ENCODE results near the gene OTUD6A. TPM values are rescaled to one million over a fixed set of nuclear protein-coding genes. Genes with fewer than 3 reads are reported as not detected.

Gene OTUD6A
- total RNA-seq, 1 donor from 2014 or later = not detected

DNA sequence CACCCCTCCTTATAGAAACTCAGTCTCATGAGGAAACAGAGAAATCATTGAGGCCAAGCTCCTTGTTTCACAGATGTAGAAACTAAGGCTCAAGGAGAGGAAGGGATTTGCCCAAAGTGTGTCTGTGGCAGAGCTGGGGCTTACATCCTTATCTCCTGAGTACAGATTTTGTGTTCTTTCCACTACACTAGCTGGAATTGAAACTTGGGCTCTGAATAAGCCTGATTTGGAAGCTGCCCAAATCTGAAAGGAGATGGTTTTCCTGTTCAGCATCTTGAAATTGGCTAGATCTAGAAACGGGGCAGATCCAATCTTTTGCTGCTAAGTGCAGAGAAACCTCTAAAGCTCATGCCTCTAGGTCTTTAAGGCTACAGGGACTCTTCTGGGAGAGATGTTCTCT, 36.8 kb upstream of the OTUD6A start:
- H3K9me3 Mint-ChIP-seq = no peaks in the 10 kb centered on the region
- no peaks in the 10 kb centered on the region for H3K27me3 Mint-ChIP-seq
- TF ChIP-seq, protein P1, sequence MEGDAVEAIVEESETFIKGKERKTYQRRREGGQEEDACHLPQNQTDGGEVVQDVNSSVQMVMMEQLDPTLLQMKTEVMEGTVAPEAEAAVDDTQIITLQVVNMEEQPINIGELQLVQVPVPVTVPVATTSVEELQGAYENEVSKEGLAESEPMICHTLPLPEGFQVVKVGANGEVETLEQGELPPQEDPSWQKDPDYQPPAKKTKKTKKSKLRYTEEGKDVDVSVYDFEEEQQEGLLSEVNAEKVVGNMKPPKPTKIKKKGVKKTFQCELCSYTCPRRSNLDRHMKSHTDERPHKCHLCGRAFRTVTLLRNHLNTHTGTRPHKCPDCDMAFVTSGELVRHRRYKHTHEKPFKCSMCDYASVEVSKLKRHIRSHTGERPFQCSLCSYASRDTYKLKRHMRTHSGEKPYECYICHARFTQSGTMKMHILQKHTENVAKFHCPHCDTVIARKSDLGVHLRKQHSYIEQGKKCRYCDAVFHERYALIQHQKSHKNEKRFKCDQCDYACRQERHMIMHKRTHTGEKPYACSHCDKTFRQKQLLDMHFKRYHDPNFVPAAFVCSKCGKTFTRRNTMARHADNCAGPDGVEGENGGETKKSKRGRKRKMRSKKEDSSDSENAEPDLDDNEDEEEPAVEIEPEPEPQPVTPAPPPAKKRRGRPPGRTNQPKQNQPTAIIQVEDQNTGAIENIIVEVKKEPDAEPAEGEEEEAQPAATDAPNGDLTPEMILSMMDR (IDR thresholded peaks at IDR 0.05) = no peak
- no peaks in the 10 kb centered on the region for H3K36me3 Mint-ChIP-seq (ENCODE audit: low read depth)
- ChIA-PET POLR2A (no interaction called here), CTCF (no interaction called here)
- H3K4me1 Mint-ChIP-seq = no peaks in the 10 kb centered on the region
- no peak overlapping the region for H3K27ac Mint-ChIP-seq
- intact Hi-C loops (cut with micrococcal nuclease) = no loop called here
- H3K4me3 Mint-ChIP-seq = no peak overlapping the region
- no peak for ATAC-seq (ENCODE audit: low read depth)
- no peak for DNase-seq

DNA sequence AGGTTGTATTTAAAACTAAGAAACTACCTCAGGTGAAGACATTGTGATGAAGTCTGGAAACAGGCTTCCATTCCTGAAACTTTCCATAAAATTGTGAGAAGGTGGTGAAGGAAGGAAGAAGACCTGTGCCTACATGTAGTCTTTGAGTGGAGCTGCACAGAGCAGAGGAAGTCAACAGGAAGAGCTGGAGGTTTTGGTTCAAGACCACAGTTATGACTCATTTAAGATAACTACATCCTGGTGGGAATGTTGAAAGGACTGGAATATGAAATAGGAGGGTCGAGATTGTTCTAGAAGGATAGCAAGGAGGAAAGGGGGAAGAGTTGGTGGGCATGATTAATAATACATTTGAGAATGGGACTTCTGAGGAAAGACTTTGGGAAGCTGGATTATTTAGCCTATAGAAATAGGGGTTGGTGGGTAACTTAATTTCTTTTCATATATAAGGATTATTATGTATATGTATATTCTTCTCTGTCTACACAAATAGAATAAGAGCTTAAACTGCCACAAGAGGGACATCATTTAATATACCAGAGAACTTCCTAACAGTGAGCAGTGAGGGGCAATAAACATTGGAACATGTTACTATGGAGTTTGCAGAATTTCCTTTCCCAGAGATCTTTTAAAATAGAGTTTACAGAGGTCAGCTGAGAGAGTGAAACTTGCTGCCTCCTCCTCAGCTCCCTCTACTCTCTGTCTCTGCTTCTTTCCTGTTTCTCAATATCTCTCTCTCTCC, 36.0 kb upstream of the OTUD6A start:
- Mint-ChIP-seq H3K27ac (no peak overlapping the region), H3K36me3 (ENCODE audit: low read depth) (no peaks in the 10 kb centered on the region), H3K9me3 (no peaks in the 10 kb centered on the region), H3K27me3 (no peaks in the 10 kb centered on the region), H3K4me3 (no peak overlapping the region), H3K4me1 (no peaks in the 10 kb centered on the region)
- ATAC-seq (ENCODE audit: low read depth) (no peak), DNase-seq (no peak)
- CTCF ChIA-PET = no interaction called here
- TF ChIP-seq, protein P1 (IDR thresholded peaks at IDR 0.05) = no peak
- POLR2A ChIA-PET = no interaction called here
- intact Hi-C loops (cut with micrococcal nuclease) = no loop called here

DNA sequence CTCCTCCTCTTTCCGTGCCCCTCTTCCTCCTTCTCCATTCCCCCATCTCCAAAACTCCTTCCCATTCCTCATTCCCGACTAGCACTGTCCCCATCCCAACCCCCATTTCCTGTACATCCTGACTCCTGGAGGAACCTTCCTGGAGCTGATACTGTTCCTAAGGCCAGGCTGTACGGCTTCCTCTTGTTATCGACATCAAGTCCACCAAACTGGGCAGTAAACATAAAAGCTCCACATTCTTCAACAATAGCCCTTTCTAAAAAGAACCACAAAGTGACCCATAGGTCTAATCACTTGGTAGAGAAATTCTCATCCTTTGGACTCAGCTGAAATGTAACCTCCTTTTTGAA, 35.4 kb upstream of the OTUD6A start:
- H3K4me3 Mint-ChIP-seq = no peak overlapping the region
- ChIA-PET POLR2A (no interaction called here), CTCF (no interaction called here)
- TF ChIP-seq, protein P1 (IDR thresholded peaks at IDR 0.05) = no peak
- H3K27ac Mint-ChIP-seq = no peak overlapping the region
- ATAC-seq (ENCODE audit: low read depth) = no peak
- no peaks in the 10 kb centered on the region for H3K9me3 Mint-ChIP-seq
- intact Hi-C loops (cut with micrococcal nuclease) = no loop called here
- H3K4me1 Mint-ChIP-seq = no peaks in the 10 kb centered on the region
- H3K27me3 Mint-ChIP-seq = no peaks in the 10 kb centered on the region
- H3K36me3 Mint-ChIP-seq (ENCODE audit: low read depth) = no peaks in the 10 kb centered on the region
- DNase-seq = no peak

DNA sequence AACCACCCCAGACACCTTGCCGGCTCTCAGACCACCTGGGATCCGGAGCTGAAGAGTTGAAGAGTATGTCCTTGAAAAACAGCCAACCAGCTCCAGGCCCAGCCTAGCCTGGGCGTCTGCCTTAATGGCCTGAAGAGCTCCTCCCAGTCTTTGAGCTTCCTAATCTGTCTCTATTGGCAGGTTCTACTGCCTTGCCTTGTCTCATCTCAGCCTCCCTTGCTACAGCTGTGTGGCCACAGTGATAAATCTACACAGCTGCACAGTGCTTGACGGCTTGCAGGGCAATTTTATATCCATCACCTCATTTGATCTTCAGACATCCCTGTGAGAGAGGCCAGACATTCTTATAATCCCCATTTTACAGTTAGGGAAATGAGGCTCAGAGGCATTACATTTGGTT, 32.4 kb upstream of the OTUD6A start:
- no peaks in the 10 kb centered on the region for H3K36me3 Mint-ChIP-seq (ENCODE audit: low read depth)
- TF ChIP-seq, protein P1 (IDR thresholded peaks at IDR 0.05) = no peak
- intact Hi-C loops (cut with micrococcal nuclease) = loop anchor here (2.0 kb wide), 1 partner anchor 491 kb away; no protein-coding TSS in a partner anchor
- no peaks in the 10 kb centered on the region for H3K9me3 Mint-ChIP-seq
- no peak overlapping the region for H3K27ac Mint-ChIP-seq
- DNase-seq (no peak), ATAC-seq (ENCODE audit: low read depth) (no peak)
- POLR2A ChIA-PET = no interaction called here
- H3K27me3 Mint-ChIP-seq = no peaks in the 10 kb centered on the region
- H3K4me1 Mint-ChIP-seq = no peaks in the 10 kb centered on the region
- CTCF ChIA-PET = no interaction called here
- no peak overlapping the region for H3K4me3 Mint-ChIP-seq

DNA sequence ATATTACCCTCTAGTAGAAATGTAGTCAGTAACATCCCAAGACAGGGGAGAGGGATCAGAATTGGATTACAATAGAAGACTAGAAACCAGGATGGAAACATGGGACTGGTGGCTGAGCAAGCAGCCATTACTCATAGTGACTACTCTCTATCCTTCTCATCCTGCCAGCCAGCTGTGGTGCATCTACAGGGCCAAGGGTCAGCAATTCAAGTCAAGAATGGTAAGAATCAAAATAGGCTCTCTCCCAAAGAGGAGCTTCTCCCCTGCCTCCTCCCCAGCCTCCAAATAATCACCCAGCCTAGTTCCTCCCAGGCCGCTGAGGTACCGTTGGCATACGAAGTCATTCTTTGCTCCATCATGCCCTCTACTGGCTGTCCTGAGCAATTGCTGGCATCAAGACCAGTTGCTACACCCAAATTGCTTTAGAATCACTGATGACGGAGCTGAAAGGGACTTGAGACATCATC, 31.9 kb upstream of the OTUD6A start:
- H3K4me1 Mint-ChIP-seq = no peaks in the 10 kb centered on the region
- intact Hi-C loops (cut with micrococcal nuclease) = loop anchor here (2.0 kb wide), 1 partner anchor 492 kb away; no protein-coding TSS in a partner anchor
- ChIA-PET CTCF (no interaction called here), POLR2A (no interaction called here)
- no peak for DNase-seq
- H3K9me3 Mint-ChIP-seq = no peaks in the 10 kb centered on the region
- H3K36me3 Mint-ChIP-seq (ENCODE audit: low read depth) = no peaks in the 10 kb centered on the region
- H3K27me3 Mint-ChIP-seq = no peaks in the 10 kb centered on the region
- no peak overlapping the region for H3K4me3 Mint-ChIP-seq
- ATAC-seq (ENCODE audit: low read depth) = no peak
- TF ChIP-seq, protein P1 (IDR thresholded peaks at IDR 0.05) = no peak
- H3K27ac Mint-ChIP-seq = no peak overlapping the region
